Activated naive CD4-positive, alpha-beta T cell treated with anti-CD3 and anti-CD28 coated beads, Interleukin-2, amount 50 U/mL, for 16 hours (primary cell): ENCODE measurements around the gene SLC25A3.
"Not testable (repeated sequence)": the region's sequence is repeated elsewhere in the genome, so short reads cannot be mapped to it uniquely, and the experiment has no call there.

Experiments used
- DNase-seq: peaks from one replicate; pipeline ENCODE4 v3.0.0-alpha.2; 2020

SLC25A3 gene

GRCh38 chr12:98595243-98595988 is 1.9 kb downstream of the SLC25A3 start:
- no peak for DNase-seq

- DNase-seq = not testable (repeated sequence)
Observed at GRCh38 chr12:98597313-98597712, 3.8 kb downstream of the SLC25A3 start.

- no peak for DNase-seq
Observed at GRCh38 chr12:98601924-98602323, 8.4 kb downstream of the SLC25A3 start.

GRCh38 chr12:98606359-98606988 is 13.0 kb downstream of the SLC25A3 start:
- no peak for DNase-seq

- DNase-seq = no peak
Observed at GRCh38 chr12:98610596-98610995, 17.1 kb downstream of the SLC25A3 start.

- DNase-seq = no peak
Observed at GRCh38 chr12:98612696-98613334, 19.3 kb downstream of the SLC25A3 start.

GRCh38 chr12:98618952-98619351 is 25.5 kb downstream of the SLC25A3 start:
- no peak for DNase-seq

GRCh38 chr12:98635657-98636323 is 42.3 kb downstream of the SLC25A3 start:
- no peak for DNase-seq

- DNase-seq = no peak
Observed at GRCh38 chr12:98637068-98637467, 43.6 kb downstream of the SLC25A3 start.

GRCh38 chr12:98638009-98638408 is 44.5 kb downstream of the SLC25A3 start:
- no peak for DNase-seq

GRCh38 chr12:98639491-98639890 is 46.0 kb downstream of the SLC25A3 start:
- no peak for DNase-seq

- DNase-seq = not testable (repeated sequence)
Observed at GRCh38 chr12:98642801-98643200, 49.3 kb downstream of the SLC25A3 start.

- no peak for DNase-seq
Observed at GRCh38 chr12:98644433-98644711, 50.9 kb downstream of the SLC25A3 start.

GRCh38 chr12:98644712-98645571 is 51.5 kb downstream of the SLC25A3 start, which contains the start of the genes APAF1 and IKBIP:
APAF1 (plus strand) TSS chr12:98645290; CDS start chr12:98648360, 3,070 bp downstream.
IKBIP (minus strand) TSS chr12:98644788; CDS start chr12:98644701, 87 bp downstream.
- DNase-seq = peak; percentile 97

- DNase-seq = no peak
Observed at GRCh38 chr12:98645572-98646067, 52.1 kb downstream of the SLC25A3 start.

- no peak for DNase-seq
Observed at GRCh38 chr12:98646294-98647090, 53.0 kb downstream of the SLC25A3 start.

GRCh38 chr12:98651328-98651727 is 57.8 kb downstream of the SLC25A3 start:
- no peak for DNase-seq

- no peak for DNase-seq
Observed at GRCh38 chr12:98653866-98654493, 60.5 kb downstream of the SLC25A3 start.
